RPMI7951 (cell line): Measurements from ENCODE around the gene PEF1. TPM values are rescaled to one million over a fixed set of nuclear protein-coding genes. Genes with fewer than 3 reads are reported as not detected.

Source experiments
- DNase-seq: peaks from one replicate; pipeline ENCODE4 v3.0.0-alpha.2; 2012; ENCODE audit warnings: low read depth
- total RNA-seq: library from RNA; depleted of rRNA; stranded (reverse); fragments of >200 nt; shearing (Covaris generic); gene quantifications from 2 replicates; pipeline ENCODE4 v1.2.3, GENCODE V29; 2014; rRNA removed

PEF1 gene
- total RNA-seq, 1 experiment from 2014 or later = 146 TPM

DNA sequence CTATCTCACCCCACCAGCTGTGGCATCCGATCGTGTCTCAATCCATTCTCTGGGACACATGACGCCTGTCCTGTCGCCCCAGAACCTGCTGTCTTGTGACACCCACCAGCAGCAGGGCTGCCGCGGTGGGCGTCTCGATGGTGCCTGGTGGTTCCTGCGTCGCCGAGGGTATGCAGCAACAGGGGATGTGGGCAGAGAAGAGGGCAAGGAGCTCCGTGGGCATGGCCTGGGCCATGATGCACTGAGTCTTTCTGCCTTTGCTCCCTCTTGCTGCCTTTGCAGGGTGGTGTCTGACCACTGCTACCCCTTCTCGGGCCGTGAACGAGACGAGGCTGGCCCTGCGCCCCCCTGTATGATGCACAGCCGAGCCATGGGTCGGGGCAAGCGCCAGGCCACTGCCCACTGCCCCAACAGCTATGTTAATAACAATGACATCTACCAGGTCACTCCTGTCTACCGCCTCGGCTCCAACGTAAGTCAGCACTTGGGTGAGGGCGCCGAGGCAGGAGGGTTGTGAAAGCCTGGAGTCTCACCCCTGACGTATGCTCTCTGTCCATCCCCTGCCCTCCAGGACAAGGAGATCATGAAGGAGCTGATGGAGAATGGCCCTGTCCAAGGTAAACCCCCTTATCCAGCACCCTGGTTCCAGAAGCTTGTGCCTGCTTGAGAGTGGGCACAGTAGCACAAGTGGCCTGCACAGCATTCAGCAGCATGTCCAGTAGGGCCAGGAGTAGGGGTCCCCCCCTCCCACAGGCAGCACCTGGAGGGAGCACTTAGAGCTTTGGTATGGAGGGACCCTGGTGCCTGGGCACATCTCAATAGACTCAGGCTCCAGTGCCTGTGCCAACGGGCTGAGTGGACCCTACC, 59.6 kb downstream of the PEF1 start:
- no peak for DNase-seq

DNA sequence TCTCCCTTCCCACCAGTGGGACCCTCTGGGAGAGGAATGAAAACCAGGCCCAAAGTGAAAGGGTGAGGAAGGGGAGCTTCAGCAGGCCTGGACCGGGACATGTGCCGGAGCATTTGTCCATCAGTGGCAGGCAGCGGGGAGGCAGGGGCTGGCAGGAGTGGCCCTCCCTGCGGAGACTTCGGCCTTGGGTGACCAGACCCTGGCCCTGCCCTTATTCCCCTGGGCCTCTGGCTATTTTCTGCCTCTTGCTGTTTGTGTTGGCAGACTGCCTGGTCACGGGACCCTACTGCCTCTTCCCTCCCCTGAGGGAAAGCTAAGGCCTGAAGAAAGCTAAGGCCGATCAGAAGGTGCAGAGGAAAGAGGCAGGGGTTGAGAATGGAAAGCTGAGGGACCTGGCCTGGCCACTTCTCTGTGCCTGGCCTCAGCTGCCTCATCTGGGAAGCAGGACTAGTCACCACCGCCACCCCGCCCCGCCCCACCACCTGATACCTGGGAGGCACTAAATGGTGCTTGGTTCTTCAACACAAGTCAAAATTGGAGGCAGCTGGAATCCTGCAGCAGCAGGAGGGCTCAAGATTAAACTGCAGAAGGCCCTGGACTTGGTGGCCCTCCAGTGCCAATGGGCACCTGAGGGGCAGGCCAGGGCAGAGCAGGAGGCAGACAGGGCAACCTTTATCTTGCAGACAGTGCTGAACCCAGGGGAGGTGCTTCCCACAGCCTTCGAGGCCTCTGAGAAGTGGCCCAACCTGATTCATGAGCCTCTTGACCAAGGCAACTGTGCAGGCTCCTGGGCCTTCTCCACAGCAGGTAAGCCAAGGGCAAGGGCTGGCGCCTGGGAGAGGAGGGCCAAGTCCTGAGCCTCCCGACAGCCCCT, 60.4 kb downstream of the PEF1 start:
- peak; percentile 66 for DNase-seq

- DNase-seq = no peak
Measured at GRCh38 chr1:31583082-31583994, 61.3 kb downstream of the PEF1 start.

- DNase-seq = no peak
Measured at GRCh38 chr1:31581821-31582810, 62.6 kb downstream of the PEF1 start.

DNA sequence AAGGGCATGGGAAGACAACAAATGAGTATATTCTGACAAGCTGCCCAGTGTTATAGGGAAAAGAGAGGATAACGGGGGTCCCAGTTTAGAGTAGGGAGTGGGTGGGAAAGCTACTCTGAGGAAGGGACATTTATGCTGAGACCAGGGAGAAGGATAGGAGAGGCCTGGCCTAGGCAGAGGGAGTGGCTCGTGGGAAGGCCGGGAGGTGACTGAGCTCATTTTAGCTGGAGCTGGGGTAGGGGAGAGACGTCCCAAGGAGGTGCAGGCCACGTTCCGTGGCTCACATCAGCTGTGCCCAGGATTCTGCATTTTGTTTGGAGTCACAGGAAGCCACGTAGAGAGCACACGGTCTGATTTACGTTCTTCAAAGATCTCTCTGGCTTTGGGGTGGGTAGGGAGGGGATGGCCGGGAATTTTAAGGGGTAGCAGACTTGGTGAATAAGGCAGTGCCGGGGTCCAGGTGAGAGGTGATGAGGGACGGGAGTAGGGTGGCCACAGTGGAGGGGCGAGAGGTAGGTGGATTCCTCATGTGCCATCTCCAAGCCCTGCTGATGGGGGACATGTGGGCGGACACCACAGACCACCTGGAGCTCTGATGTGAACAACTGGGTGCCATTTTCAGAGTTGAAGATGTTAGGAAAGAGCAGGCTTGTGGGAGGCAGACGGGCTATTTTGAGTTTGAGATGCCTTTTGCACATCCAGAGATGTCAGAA, 63.6 kb downstream of the PEF1 start:
- DNase-seq = no peak

- DNase-seq = no peak
Measured at GRCh38 chr1:31580513-31580870, 64.2 kb downstream of the PEF1 start.

Other genes starting within 250 kb of the PEF1 start
- gene SERINC2, start 231.7 kb downstream of the PEF1 start, total RNA-seq = 194 and 269 TPM in 2 replicates
- gene TINAGL1, start 68.4 kb downstream of the PEF1 start, total RNA-seq = 7.0 and 14.9 TPM in 2 replicates
- not detected in 2 replicates for gene HCRTR1, start 27.2 kb downstream of the PEF1 start, total RNA-seq
- gene COL16A1, start 59.1 kb upstream of the PEF1 start, total RNA-seq = 6.9 and 7.1 TPM in 2 replicates
- gene ADGRB2, start 119.5 kb upstream of the PEF1 start, total RNA-seq = 3.4 and 6.7 TPM in 2 replicates
- gene SPOCD1, start 171.1 kb upstream of the PEF1 start, total RNA-seq = 9.6 and 12.4 TPM in 2 replicates